ENCODE results near the gene RNF148. TPM values are rescaled to one million over a fixed set of nuclear protein-coding genes. Genes with fewer than 3 reads are reported as not detected.

Gene RNF148
- total and polyA plus RNA-seq, 7 experiments from 2014 or later = not detected

GRCh38 chr7:122727759-122728158 lies 25.0 kb upstream of the RNF148 start:
- ChIA-PET CTCF (no interaction called here), POLR2A (no interaction called here)
- no peaks in the 10 kb centered on the region for H3K36me3 Mint-ChIP-seq
- peaks cover 0 to 14% (median 0%) of the 10 kb centered on the region in 11 donors for H3K9me3 Mint-ChIP-seq
- H3K27me3 ChIP-seq (ENCODE audit: control insufficient read depth in 2 of 2, insufficient read depth in 2 of 2, low read length in 2 of 2) = no peaks in the 10 kb centered on the region
- H3K4me1 ChIP-seq (ENCODE audit: control insufficient read depth in 2 of 2, insufficient read depth in 2 of 2, low read length in 2 of 2) = no peaks in the 10 kb centered on the region
- H3K4me1 Mint-ChIP-seq = no peaks in the 10 kb centered on the region
- H3K9me3 ChIP-seq (ENCODE audit: control insufficient read depth in 2 of 3, low read length in 3 of 3) = no peaks in the 10 kb centered on the region
- H3K27me3 Mint-ChIP-seq = no peaks in the 10 kb centered on the region
- no peak overlapping the region for H3K27ac Mint-ChIP-seq
- ATAC-seq (no peak), DNase-seq (no peak)
- H3K4me3 ChIP-seq (ENCODE audit: low read length) = no peak overlapping the region
- H3K27ac ChIP-seq (ENCODE audit: low read depth, low read length) = no peak overlapping the region
- intact Hi-C loops (cut with micrococcal nuclease) = no loop called here
- no peaks in the 10 kb centered on the region for H3K36me3 ChIP-seq (ENCODE audit: control insufficient read depth in 2 of 3, insufficient read depth in 3 of 3, low read length in 3 of 3)
- no peak overlapping the region for H3K4me3 Mint-ChIP-seq

DNA sequence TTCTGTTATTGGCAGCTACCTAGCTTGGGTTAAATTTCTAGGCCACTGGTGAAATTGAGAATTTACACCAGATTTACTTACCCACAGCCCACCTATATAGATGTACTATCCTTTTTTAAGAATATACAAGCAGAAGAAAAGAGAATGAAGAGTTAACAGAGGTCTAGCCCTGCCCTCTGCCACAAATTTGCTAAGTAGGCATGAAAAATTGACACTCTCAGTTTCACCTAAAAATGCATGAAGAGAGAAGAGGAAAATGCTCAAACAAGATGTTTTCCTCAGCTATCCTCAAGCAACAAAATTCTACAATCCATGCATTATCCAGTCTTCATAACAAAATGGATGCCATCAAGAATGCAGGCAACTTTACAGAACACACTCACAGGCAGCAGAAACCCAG lies 24.6 kb upstream of the RNF148 start:
- H3K27ac Mint-ChIP-seq = no peak overlapping the region
- POLR2A ChIA-PET = no interaction called here

DNA sequence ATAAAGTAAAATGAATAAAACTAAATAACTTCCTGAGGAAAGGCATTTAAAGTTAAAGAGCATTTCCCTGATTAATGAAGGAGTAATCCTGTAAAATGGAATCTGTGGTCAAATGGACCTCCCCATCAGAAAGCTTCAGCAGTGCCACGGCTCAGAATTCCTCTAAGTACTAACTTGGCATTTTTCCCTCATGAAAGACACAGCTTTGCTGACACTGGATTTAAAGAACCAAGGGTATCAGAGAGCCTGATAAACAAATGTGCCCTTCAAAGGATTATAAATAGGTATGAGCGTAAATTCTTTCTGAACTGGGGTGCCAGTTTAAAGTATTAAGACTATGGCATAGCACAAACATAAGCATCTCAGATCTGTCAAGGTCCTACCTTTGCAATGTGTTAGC lies 24.2 kb upstream of the RNF148 start:
- Histone ChIP-seq H3K27ac (ENCODE audit: low read depth, low read length) (no peak overlapping the region), H3K4me1 (ENCODE audit: control insufficient read depth in 2 of 2, insufficient read depth in 2 of 2, low read length in 2 of 2) (no peaks in the 10 kb centered on the region), H3K36me3 (ENCODE audit: control insufficient read depth in 2 of 3, insufficient read depth in 3 of 3, low read length in 3 of 3) (no peaks in the 10 kb centered on the region), H3K27me3 (ENCODE audit: control insufficient read depth in 2 of 2, insufficient read depth in 2 of 2, low read length in 2 of 2) (no peaks in the 10 kb centered on the region), H3K9me3 (ENCODE audit: control insufficient read depth in 2 of 3, low read length in 3 of 3) (no peaks in the 10 kb centered on the region), H3K4me3 (ENCODE audit: low read length) (no peak overlapping the region)
- Mint-ChIP-seq H3K4me3 (no peak overlapping the region), H3K27ac (no peak overlapping the region), H3K4me1 (no peaks in the 10 kb centered on the region), H3K9me3 (peaks cover 0 to 14% (median 0%) of the 10 kb centered on the region in 11 donors), H3K36me3 (no peaks in the 10 kb centered on the region), H3K27me3 (no peaks in the 10 kb centered on the region)
- POLR2A ChIA-PET = no interaction called here
- ATAC-seq = no peak
- CTCF ChIA-PET = interaction anchor here (0.6 to 0.7 kb wide), 2 partner anchors 9 to 1008 kb away, joined by 4 to 5 read pairs; no protein-coding TSS in a partner anchor
- intact Hi-C loops (cut with micrococcal nuclease) = no loop called here
- no peak for DNase-seq

More for the DNA sequence above, 24.6 kb upstream of the RNF148 start:
- DNase-seq (no peak), ATAC-seq (no peak)
- no peak overlapping the region for H3K27ac ChIP-seq (ENCODE audit: low read depth, low read length)
- Mint-ChIP-seq H3K4me1 (no peaks in the 10 kb centered on the region), H3K9me3 (peaks cover 0 to 14% (median 0%) of the 10 kb centered on the region in 11 donors), H3K27me3 (no peaks in the 10 kb centered on the region), H3K4me3 (no peak overlapping the region), H3K36me3 (no peaks in the 10 kb centered on the region)
- H3K36me3 ChIP-seq (ENCODE audit: control insufficient read depth in 2 of 3, insufficient read depth in 3 of 3, low read length in 3 of 3) = no peaks in the 10 kb centered on the region
- no peak overlapping the region for H3K4me3 ChIP-seq (ENCODE audit: low read length)
- H3K9me3 ChIP-seq (ENCODE audit: control insufficient read depth in 2 of 3, low read length in 3 of 3) = no peaks in the 10 kb centered on the region
- CTCF ChIA-PET = no interaction called here
- intact Hi-C loops (cut with micrococcal nuclease) = no loop called here
- no peaks in the 10 kb centered on the region for H3K27me3 ChIP-seq (ENCODE audit: control insufficient read depth in 2 of 2, insufficient read depth in 2 of 2, low read length in 2 of 2)
- no peaks in the 10 kb centered on the region for H3K4me1 ChIP-seq (ENCODE audit: control insufficient read depth in 2 of 2, insufficient read depth in 2 of 2, low read length in 2 of 2)

DNA sequence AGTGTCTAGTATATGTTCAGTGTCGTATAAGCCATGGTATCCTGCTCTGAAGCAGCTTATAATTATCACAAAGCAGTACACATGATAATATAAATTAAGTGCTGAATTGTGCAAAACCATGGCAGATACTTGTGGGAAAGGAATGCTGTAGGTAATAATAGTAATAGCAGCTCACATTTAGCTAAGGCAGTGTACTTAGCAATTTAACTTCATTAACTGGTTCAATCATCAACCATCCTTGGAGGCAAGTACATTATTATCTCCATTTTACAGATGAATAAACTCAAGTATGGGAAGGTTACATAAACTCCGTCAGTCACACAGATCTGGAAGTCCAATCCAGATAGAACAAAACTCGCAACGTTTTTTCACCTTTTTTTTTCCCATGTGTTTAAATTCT lies 21.6 kb upstream of the RNF148 start:
- Histone ChIP-seq H3K9me3 (ENCODE audit: control insufficient read depth in 2 of 3, low read length in 3 of 3) (no peaks in the 10 kb centered on the region), H3K4me3 (ENCODE audit: low read length) (no peak overlapping the region), H3K36me3 (ENCODE audit: control insufficient read depth in 2 of 3, insufficient read depth in 3 of 3, low read length in 3 of 3) (no peaks in the 10 kb centered on the region), H3K4me1 (ENCODE audit: control insufficient read depth in 2 of 2, insufficient read depth in 2 of 2, low read length in 2 of 2) (no peaks in the 10 kb centered on the region), H3K27me3 (ENCODE audit: control insufficient read depth in 2 of 2, insufficient read depth in 2 of 2, low read length in 2 of 2) (no peaks in the 10 kb centered on the region), H3K27ac (ENCODE audit: low read depth, low read length) (no peak overlapping the region)
- no peaks in the 10 kb centered on the region for H3K36me3 Mint-ChIP-seq
- intact Hi-C loops (cut with micrococcal nuclease) = no loop called here
- H3K27me3 Mint-ChIP-seq = no peaks in the 10 kb centered on the region
- H3K4me3 Mint-ChIP-seq = no peak overlapping the region
- CTCF ChIA-PET = no interaction called here
- H3K27ac Mint-ChIP-seq = no peak overlapping the region
- POLR2A ChIA-PET = no interaction called here
- H3K4me1 Mint-ChIP-seq = no peaks in the 10 kb centered on the region
- ATAC-seq (no peak), DNase-seq (no peak)
- H3K9me3 Mint-ChIP-seq = peaks cover 0 to 9% (median 2%) of the 10 kb centered on the region in 11 donors

DNA sequence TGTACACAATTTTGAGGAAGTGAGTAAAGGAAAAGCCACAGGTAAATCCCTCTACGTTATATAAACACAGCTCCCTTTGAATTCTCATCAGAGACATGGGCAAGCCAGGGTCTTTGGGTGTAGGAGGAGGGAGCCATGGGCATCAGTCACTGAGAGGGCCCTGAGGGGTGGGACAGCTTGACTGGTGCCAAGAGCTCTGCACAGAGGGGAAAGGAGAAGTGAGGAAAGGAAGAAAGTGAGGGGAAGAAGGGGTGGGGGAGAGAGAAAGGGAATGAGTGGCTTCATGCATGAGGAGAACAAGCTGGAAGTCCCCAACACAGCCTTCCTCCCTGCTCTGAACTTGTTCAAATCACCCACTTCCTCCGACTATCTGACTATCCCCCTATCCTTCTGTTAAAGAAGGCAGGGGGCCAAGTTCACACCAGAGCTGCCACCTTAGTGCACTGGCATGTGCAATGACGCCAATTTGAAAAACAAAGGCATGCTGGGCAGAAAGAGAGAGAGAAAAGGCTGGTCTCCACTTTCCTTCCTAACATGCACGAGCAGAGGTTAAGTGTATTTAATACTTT lies 16.4 kb upstream of the RNF148 start:
- DNase-seq = no peak
- Mint-ChIP-seq H3K4me1 (no peaks in the 10 kb centered on the region), H3K27ac (no peak overlapping the region), H3K36me3 (no peaks in the 10 kb centered on the region), H3K9me3 (peaks cover 0 to 6% (median 2%) of the 10 kb centered on the region in 11 donors), H3K27me3 (no peaks in the 10 kb centered on the region), H3K4me3 (no peak overlapping the region)
- ChIA-PET POLR2A (no interaction called here), CTCF (no interaction called here)
- Histone ChIP-seq H3K9me3 (ENCODE audit: control insufficient read depth in 2 of 3, low read length in 3 of 3) (no peaks in the 10 kb centered on the region), H3K4me1 (ENCODE audit: control insufficient read depth in 2 of 2, insufficient read depth in 2 of 2, low read length in 2 of 2) (no peaks in the 10 kb centered on the region), H3K36me3 (ENCODE audit: control insufficient read depth in 2 of 3, insufficient read depth in 3 of 3, low read length in 3 of 3) (no peaks in the 10 kb centered on the region), H3K27me3 (ENCODE audit: control insufficient read depth in 2 of 2, insufficient read depth in 2 of 2, low read length in 2 of 2) (no peaks in the 10 kb centered on the region), H3K4me3 (ENCODE audit: low read length) (no peak overlapping the region), H3K27ac (ENCODE audit: low read depth, low read length) (no peak overlapping the region)
- intact Hi-C loops (cut with micrococcal nuclease) = no loop called here
- no peak for ATAC-seq

DNA sequence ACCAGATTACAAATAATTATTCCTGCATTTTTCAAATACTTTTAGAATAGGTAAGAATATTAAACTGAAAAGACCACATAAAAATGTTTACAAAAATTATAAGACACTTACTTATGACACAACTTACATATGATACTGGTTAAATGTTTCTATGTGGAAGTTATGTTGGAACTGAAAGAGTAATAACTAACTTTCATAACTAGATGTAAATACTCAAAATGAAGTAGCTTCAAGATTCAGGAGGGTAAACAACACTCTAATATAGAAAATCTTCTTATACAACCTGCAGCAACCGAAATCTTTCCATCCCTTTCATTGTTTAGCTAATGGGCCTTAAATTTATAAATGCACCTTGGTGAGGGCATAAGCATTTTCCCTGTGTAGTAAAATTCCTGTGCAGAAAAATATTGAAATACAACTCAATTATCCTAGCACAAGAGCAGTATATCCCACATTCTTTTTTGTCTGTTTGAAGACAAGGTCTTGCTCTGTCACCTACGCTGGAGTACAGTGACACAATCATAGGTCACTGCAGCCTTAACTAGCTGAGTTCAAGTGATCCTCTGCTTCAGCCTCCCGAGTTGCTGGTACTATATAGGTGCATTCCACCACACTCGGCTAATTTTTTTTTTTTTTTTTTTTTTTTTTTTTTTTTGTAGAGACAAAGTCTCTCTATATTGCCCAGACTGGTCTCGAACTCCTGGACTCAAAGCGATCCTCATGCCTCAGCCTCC lies 14.8 kb upstream of the RNF148 start:
- Mint-ChIP-seq H3K4me3 (no peak overlapping the region), H3K36me3 (no peaks in the 10 kb centered on the region), H3K9me3 (peaks cover 0 to 6% (median 2%) of the 10 kb centered on the region in 11 donors), H3K27ac (no peak overlapping the region), H3K27me3 (no peaks in the 10 kb centered on the region), H3K4me1 (no peaks in the 10 kb centered on the region)
- intact Hi-C loops (cut with micrococcal nuclease) = no loop called here
- H3K36me3 ChIP-seq (ENCODE audit: control insufficient read depth in 2 of 3, insufficient read depth in 3 of 3, low read length in 3 of 3) = no peaks in the 10 kb centered on the region
- POLR2A ChIA-PET = no interaction called here
- ATAC-seq (no peak), DNase-seq (no peak)
- CTCF ChIA-PET = no interaction called here
- H3K27ac ChIP-seq (ENCODE audit: low read depth, low read length) = no peak overlapping the region
- H3K4me1 ChIP-seq (ENCODE audit: control insufficient read depth in 2 of 2, insufficient read depth in 2 of 2, low read length in 2 of 2) = no peaks in the 10 kb centered on the region
- no peaks in the 10 kb centered on the region for H3K9me3 ChIP-seq (ENCODE audit: control insufficient read depth in 2 of 3, low read length in 3 of 3)
- H3K27me3 ChIP-seq (ENCODE audit: control insufficient read depth in 2 of 2, insufficient read depth in 2 of 2, low read length in 2 of 2) = no peaks in the 10 kb centered on the region
- no peak overlapping the region for H3K4me3 ChIP-seq (ENCODE audit: low read length)

DNA sequence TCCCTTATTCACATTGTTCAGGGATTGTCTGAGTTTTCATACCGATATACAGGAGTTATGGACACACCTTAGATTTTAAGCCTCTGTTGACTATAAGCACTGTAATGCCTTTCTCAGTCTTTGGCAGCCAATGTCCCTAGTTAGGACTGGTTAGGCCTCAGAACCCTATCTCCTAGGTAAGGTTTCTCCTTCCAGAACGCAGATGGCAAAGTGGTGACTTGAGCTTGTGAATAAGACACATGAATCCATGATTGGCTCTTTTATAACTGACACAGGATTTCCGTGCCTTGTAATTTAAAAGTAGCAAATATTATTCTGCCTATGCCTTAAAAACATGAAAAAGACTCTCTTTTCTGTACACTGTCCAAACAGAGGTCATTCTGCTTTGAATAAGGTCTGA lies 12.5 kb upstream of the RNF148 start:
- Histone ChIP-seq H3K36me3 (ENCODE audit: control insufficient read depth in 2 of 3, insufficient read depth in 3 of 3, low read length in 3 of 3) (no peaks in the 10 kb centered on the region), H3K4me3 (ENCODE audit: low read length) (no peak overlapping the region), H3K9me3 (ENCODE audit: control insufficient read depth in 2 of 3, low read length in 3 of 3) (no peaks in the 10 kb centered on the region), H3K27ac (ENCODE audit: low read depth, low read length) (no peak overlapping the region), H3K27me3 (ENCODE audit: control insufficient read depth in 2 of 2, insufficient read depth in 2 of 2, low read length in 2 of 2) (no peaks in the 10 kb centered on the region), H3K4me1 (ENCODE audit: control insufficient read depth in 2 of 2, insufficient read depth in 2 of 2, low read length in 2 of 2) (no peaks in the 10 kb centered on the region)
- no peak overlapping the region for H3K27ac Mint-ChIP-seq
- H3K4me3 Mint-ChIP-seq = no peak overlapping the region
- POLR2A ChIA-PET = no interaction called here
- no peaks in the 10 kb centered on the region for H3K36me3 Mint-ChIP-seq
- DNase-seq = no peak
- H3K4me1 Mint-ChIP-seq = no peaks in the 10 kb centered on the region
- no peaks in the 10 kb centered on the region for H3K27me3 Mint-ChIP-seq
- H3K9me3 Mint-ChIP-seq = peaks cover 0 to 11% (median 3%) of the 10 kb centered on the region in 11 donors
- ATAC-seq = no peak
- CTCF ChIA-PET = no interaction called here
- intact Hi-C loops (cut with micrococcal nuclease) = no loop called here

Data from naive thymus-derived CD4-positive, alpha-beta T cell (primary cell).